Liver (tissue), 9 donors: ENCODE results near the gene HOMER3. TPM values are rescaled to one million over a fixed set of nuclear protein-coding genes. Genes with fewer than 3 reads are reported as not detected.

Experiments used
- DNase-seq: peaks from one replicate; pipeline ENCODE4 v3.0.0-alpha.2; 2017; ENCODE audit warnings: low spot score
- H3K27ac ChIP-seq, 2 donors: one replicate each; pipeline ENCODE4 v1.7.0; 2013; ENCODE audit warnings: inconsistent platforms in 2 of 2, low read length in 2 of 2, control low read depth in 1 of 2, low read depth in 1 of 2, mild to moderate bottlenecking in 1 of 2
- H3K27me3 ChIP-seq, 4 donors: one replicate each; pipeline versions ENCODE4 v1.6.1 to v1.7.0; 2013; ENCODE audit warnings: low read length in 3 of 4, inconsistent platforms in 1 of 4, mild to moderate bottlenecking in 1 of 4, moderate library complexity in 1 of 4; ENCODE audit not compliant: control insufficient read depth in 4 of 4, insufficient read depth in 4 of 4
- H3K36me3 ChIP-seq, 4 donors: one replicate each; pipeline versions ENCODE4 v1.6.1 to v1.7.0; 2013; ENCODE audit warnings: low read length in 3 of 4, mild to moderate bottlenecking in 3 of 4, low read depth in 1 of 4, moderate library complexity in 1 of 4; ENCODE audit not compliant: control insufficient read depth in 4 of 4, insufficient read depth in 3 of 4
- H3K4me1 ChIP-seq, 4 donors: one replicate each; pipeline versions ENCODE4 v1.6.1 to v1.7.0; 2013; ENCODE audit warnings: low read length in 3 of 4, mild to moderate bottlenecking in 3 of 4, moderate library complexity in 1 of 4; ENCODE audit not compliant: control insufficient read depth in 4 of 4, insufficient read depth in 4 of 4
- H3K4me3 ChIP-seq, 3 donors: one replicate each; pipeline versions ENCODE4 v1.6.1 to v1.7.0; 2013; ENCODE audit warnings: low read length in 3 of 3, control low read depth in 1 of 3, low read depth in 1 of 3, mild to moderate bottlenecking in 1 of 3
- H3K9ac ChIP-seq, 2 donors: one replicate each; pipeline ENCODE4 v1.7.0; 2013; ENCODE audit warnings: low read length in 2 of 2, mild to moderate bottlenecking in 2 of 2, moderate library complexity in 2 of 2, control low read depth in 1 of 2, low read depth in 1 of 2
- H3K9me3 ChIP-seq, 4 donors: one replicate each; pipeline versions ENCODE4 v1.6.1 to v1.7.0; 2013; ENCODE audit warnings: low read length in 3 of 4; ENCODE audit not compliant: control insufficient read depth in 4 of 4
- EGR1 ChIP-seq, 2 donors: IDR thresholded peaks; 2 replicates each; pipeline ENCODE4 v1.6.1; 2016 to 2018; ENCODE audit warnings: antibody characterized with exemption in 2 of 2, low read depth in 2 of 2
- FOXA1 ChIP-seq: IDR thresholded peaks from 2 replicates; pipeline ENCODE4 v1.6.1; 2016; ENCODE audit warnings: antibody characterized with exemption
- FOXA2 ChIP-seq: IDR thresholded peaks from 2 replicates; pipeline ENCODE4 v1.6.1; 2016; ENCODE audit warnings: antibody characterized with exemption
- HNF4A ChIP-seq, 2 donors: conservative IDR thresholded peaks; 2 replicates each; pipeline ENCODE4 v1.6.1; 2016; ENCODE audit warnings: antibody characterized with exemption in 2 of 2, mild to moderate bottlenecking in 2 of 2
- HNF4G ChIP-seq: IDR thresholded peaks from 2 replicates; pipeline ENCODE4 v1.6.1; 2016; ENCODE audit warnings: antibody characterized with exemption
- JUND ChIP-seq, 2 donors: IDR thresholded peaks; 2 replicates each; pipeline ENCODE4 v1.6.1; 2016; ENCODE audit warnings: antibody characterized with exemption in 2 of 2
- NR2F2 ChIP-seq: IDR thresholded peaks from 2 replicates; pipeline ENCODE4 v1.6.1; 2016; ENCODE audit warnings: antibody characterized with exemption
- RAD21 ChIP-seq, 2 donors: IDR thresholded peaks; 2 replicates each; pipeline ENCODE4 v1.6.1; 2016; ENCODE audit warnings: antibody characterized with exemption in 2 of 2, mild to moderate bottlenecking in 2 of 2
- RXRA ChIP-seq, 2 donors: IDR thresholded peaks; 2 replicates each; pipeline ENCODE4 v1.6.1; 2017 to 2018; ENCODE audit warnings: antibody characterized with exemption in 2 of 2, mild to moderate bottlenecking in 1 of 2
- SP1 ChIP-seq: IDR thresholded peaks from 2 replicates; pipeline ENCODE4 v1.6.1; 2018; ENCODE audit warnings: antibody characterized with exemption, mild to moderate bottlenecking
- TAF1 ChIP-seq: conservative IDR thresholded peaks from 2 replicates; pipeline ENCODE4 v1.6.1; 2016; ENCODE audit warnings: antibody characterized with exemption, mild to moderate bottlenecking
- YY1 ChIP-seq: IDR thresholded peaks from 2 replicates; pipeline ENCODE4 v1.6.1; 2016; ENCODE audit warnings: antibody characterized with exemption, mild to moderate bottlenecking
- WGBS: extraction: QIAGEN DNeasy Blood & Tissue Kit; methylation state at CpG from one replicate; pipeline ENCODE4 v1.1.7; 2013; 5-methylcytosine and 5-hydroxymethylcytosine counted together
- polyA plus RNA-seq, 2 donors: library from polyadenylated mRNA; stranded (reverse) in 1 of 2; unstranded in 1 of 2; fragments of 200-250 nt in 1 of 2; fragments of >200 nt in 1 of 2; fragmentation: Nextera tagmentation in 1 of 2; extraction: Ambion mirVana in 1 of 2; gene quantifications; one replicate each; pipeline versions ENCODE4 v1.2.1 to v1.2.3, GENCODE V29; 2013 to 2015
- total RNA-seq, 2 donors: library from RNA; depleted of rRNA; stranded (reverse); fragments of >200 nt; gene quantifications; one replicate each; pipeline ENCODE4 v1.2.3, GENCODE V29; 2014
- TF ChIP-seq, protein P1 (sequence below): IDR thresholded peaks from 2 replicates; pipeline ENCODE4 v1.6.1; 2016; ENCODE audit warnings: antibody characterized with exemption
- TF ChIP-seq, protein P2 (sequence below): IDR thresholded peaks from 2 replicates; pipeline ENCODE4 v1.6.1; 2016; ENCODE audit warnings: antibody characterized with exemption, mild to moderate bottlenecking
- TF ChIP-seq, protein P3 (sequence below): fragments of 150-350 bp; IDR thresholded peaks from 2 replicates; pipeline ENCODE4 v1.5.1; 2017; ENCODE audit warnings: improper control_type of control experiment, low read depth, low read length; ENCODE audit not compliant: missing input control
- TF ChIP-seq, protein P4 (sequence below): IDR thresholded peaks from 2 replicates; pipeline ENCODE4 v1.6.1; 2016; ENCODE audit warnings: antibody characterized with exemption
- TF ChIP-seq, protein P5 (sequence below): IDR thresholded peaks from 2 replicates; pipeline ENCODE4 v1.6.1; 2016; ENCODE audit warnings: antibody characterized with exemption
- donor health status: healthy.
- donor health status: healthy.
- donor health status: healthy.
- donor health status: healthy.
- donor health status: healthy.

Gene HOMER3
- total and polyA plus RNA-seq, 4 donors, result 0.18 to 5.4 (median 3.5) TPM

DNA sequence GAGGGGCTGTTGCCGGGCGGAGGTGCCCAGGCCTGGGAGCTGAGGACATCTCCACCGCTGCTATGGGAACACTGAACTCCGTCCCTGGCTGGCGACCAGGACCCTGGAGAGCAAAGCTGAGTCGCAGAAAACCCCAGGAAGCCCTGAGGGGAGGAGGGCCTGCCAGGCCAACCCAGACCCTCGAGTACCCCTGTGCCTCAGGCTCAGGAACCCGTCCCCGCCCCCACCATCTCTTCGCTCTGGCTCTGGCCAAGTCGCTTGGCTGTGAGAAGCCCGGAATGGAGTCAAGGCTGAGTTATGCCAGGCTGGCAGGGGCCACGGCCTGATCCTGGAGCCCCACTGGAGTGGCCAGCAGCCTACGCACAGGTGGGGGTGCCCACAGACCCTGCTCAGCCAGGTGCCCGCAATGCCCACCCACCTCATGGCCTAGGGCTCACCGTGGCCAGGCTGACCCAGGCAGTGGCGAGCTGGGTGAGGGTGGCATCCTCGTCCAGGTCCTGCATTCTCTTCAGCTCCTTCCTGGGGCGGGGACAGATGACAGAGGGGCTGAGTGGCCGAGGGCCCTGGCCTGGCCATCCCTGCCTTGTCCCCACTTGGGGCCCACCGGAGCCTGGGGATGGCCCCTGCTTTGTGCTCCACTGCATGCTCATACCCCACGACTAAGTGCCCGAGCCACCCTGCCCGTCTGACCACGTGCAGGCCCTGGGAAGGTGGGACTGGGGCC, 36.5 kb downstream of the HOMER3 start:
- WGBS, result 96% methylated on average over 25 of the region's 25 CpGs
- no peaks in the 10 kb centered on the region for H3K9me3 ChIP-seq
- no peak overlapping the region for H3K27ac ChIP-seq
- no peaks in the 10 kb centered on the region for H3K4me1 ChIP-seq
- H3K9ac ChIP-seq, result no peak overlapping the region
- H3K4me3 ChIP-seq, result no peak overlapping the region
- H3K36me3 ChIP-seq, result peaks cover 4 to 70% (median 22%) of the 10 kb centered on the region in 4 donors
- H3K27me3 ChIP-seq, result no peaks in the 10 kb centered on the region
- no peak for DNase-seq
- TF ChIP-seq HNF4A (conservative IDR thresholded peaks at IDR 0.05) (no peak), FOXA1 (no peak), FOXA2 (no peak), JUND (IDR thresholded peaks at IDR 0.05) (no peak), RAD21 (IDR thresholded peaks at IDR 0.05) (no peak), SP1 (no peak), TAF1 (no peak), NR2F2 (no peak), EGR1 (IDR thresholded peaks at IDR 0.05; ENCODE audit: low read depth in 2 of 2) (no peak), YY1 (no peak), RXRA (IDR thresholded peaks at IDR 0.05) (no peak), HNF4G (no peak)
- TF ChIP-seq, protein P1, sequence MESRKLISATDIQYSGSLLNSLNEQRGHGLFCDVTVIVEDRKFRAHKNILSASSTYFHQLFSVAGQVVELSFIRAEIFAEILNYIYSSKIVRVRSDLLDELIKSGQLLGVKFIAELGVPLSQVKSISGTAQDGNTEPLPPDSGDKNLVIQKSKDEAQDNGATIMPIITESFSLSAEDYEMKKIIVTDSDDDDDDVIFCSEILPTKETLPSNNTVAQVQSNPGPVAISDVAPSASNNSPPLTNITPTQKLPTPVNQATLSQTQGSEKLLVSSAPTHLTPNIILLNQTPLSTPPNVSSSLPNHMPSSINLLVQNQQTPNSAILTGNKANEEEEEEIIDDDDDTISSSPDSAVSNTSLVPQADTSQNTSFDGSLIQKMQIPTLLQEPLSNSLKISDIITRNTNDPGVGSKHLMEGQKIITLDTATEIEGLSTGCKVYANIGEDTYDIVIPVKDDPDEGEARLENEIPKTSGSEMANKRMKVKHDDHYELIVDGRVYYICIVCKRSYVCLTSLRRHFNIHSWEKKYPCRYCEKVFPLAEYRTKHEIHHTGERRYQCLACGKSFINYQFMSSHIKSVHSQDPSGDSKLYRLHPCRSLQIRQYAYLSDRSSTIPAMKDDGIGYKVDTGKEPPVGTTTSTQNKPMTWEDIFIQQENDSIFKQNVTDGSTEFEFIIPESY, result no peak
- TF ChIP-seq, protein P2, sequence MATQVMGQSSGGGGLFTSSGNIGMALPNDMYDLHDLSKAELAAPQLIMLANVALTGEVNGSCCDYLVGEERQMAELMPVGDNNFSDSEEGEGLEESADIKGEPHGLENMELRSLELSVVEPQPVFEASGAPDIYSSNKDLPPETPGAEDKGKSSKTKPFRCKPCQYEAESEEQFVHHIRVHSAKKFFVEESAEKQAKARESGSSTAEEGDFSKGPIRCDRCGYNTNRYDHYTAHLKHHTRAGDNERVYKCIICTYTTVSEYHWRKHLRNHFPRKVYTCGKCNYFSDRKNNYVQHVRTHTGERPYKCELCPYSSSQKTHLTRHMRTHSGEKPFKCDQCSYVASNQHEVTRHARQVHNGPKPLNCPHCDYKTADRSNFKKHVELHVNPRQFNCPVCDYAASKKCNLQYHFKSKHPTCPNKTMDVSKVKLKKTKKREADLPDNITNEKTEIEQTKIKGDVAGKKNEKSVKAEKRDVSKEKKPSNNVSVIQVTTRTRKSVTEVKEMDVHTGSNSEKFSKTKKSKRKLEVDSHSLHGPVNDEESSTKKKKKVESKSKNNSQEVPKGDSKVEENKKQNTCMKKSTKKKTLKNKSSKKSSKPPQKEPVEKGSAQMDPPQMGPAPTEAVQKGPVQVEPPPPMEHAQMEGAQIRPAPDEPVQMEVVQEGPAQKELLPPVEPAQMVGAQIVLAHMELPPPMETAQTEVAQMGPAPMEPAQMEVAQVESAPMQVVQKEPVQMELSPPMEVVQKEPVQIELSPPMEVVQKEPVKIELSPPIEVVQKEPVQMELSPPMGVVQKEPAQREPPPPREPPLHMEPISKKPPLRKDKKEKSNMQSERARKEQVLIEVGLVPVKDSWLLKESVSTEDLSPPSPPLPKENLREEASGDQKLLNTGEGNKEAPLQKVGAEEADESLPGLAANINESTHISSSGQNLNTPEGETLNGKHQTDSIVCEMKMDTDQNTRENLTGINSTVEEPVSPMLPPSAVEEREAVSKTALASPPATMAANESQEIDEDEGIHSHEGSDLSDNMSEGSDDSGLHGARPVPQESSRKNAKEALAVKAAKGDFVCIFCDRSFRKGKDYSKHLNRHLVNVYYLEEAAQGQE, result no peak
- TF ChIP-seq, protein P3, sequence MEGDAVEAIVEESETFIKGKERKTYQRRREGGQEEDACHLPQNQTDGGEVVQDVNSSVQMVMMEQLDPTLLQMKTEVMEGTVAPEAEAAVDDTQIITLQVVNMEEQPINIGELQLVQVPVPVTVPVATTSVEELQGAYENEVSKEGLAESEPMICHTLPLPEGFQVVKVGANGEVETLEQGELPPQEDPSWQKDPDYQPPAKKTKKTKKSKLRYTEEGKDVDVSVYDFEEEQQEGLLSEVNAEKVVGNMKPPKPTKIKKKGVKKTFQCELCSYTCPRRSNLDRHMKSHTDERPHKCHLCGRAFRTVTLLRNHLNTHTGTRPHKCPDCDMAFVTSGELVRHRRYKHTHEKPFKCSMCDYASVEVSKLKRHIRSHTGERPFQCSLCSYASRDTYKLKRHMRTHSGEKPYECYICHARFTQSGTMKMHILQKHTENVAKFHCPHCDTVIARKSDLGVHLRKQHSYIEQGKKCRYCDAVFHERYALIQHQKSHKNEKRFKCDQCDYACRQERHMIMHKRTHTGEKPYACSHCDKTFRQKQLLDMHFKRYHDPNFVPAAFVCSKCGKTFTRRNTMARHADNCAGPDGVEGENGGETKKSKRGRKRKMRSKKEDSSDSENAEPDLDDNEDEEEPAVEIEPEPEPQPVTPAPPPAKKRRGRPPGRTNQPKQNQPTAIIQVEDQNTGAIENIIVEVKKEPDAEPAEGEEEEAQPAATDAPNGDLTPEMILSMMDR, result no peak
- TF ChIP-seq, protein P4, sequence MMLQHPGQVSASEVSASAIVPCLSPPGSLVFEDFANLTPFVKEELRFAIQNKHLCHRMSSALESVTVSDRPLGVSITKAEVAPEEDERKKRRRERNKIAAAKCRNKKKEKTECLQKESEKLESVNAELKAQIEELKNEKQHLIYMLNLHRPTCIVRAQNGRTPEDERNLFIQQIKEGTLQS, result no peak
- TF ChIP-seq, protein P5, sequence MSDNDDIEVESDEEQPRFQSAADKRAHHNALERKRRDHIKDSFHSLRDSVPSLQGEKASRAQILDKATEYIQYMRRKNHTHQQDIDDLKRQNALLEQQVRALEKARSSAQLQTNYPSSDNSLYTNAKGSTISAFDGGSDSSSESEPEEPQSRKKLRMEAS, result no peak
